HG02870 (cell line): ENCODE results near the gene OR6C6.
"Not testable (repeated sequence)": the region's sequence is repeated elsewhere in the genome, so short reads cannot be mapped to it uniquely, and the experiment has no call there.

ENCODE experiments used
- ATAC-seq: cut with Tn5 transposase; IDR thresholded peaks from one replicate; pipeline ENCODE4 v1.9.1; 2021; ENCODE audit warnings: mild to moderate bottlenecking, moderate library complexity; ENCODE audit not compliant: unreplicated experiment

The OR6C6 gene

GRCh38 chr12:55296469-55296868 lies at the start of gene OR6C6:
OR6C6 (minus strand) TSS chr12:55296569; CDS start chr12:55295232, 1,337 bp downstream.
- ATAC-seq, result no peak

- no peak for ATAC-seq
Observed at GRCh38 chr12:55336002-55336401, 39.6 kb upstream of the OR6C6 start.

- ATAC-seq, result no peak
Observed at GRCh38 chr12:55330446-55330845, 34.1 kb upstream of the OR6C6 start, which contains the start of gene OR6C3. OR6C3 (plus strand) TSS chr12:55330746; CDS start chr12:55331701, 955 bp downstream.

GRCh38 chr12:55325801-55326200 lies 29.4 kb upstream of the OR6C6 start:
- ATAC-seq, result not testable (repeated sequence)

- ATAC-seq, result no peak
Observed at GRCh38 chr12:55320201-55320600, 23.8 kb upstream of the OR6C6 start.

GRCh38 chr12:55314043-55314442 lies 17.7 kb upstream of the OR6C6 start, which contains the start of gene OR6C1:
OR6C1 (plus strand) TSS chr12:55314343; CDS start chr12:55320600, 6,257 bp downstream.
- ATAC-seq, result no peak

- ATAC-seq, result no peak
Observed at GRCh38 chr12:55289999-55290398, 6.4 kb downstream of the OR6C6 start.

- no peak for ATAC-seq
Observed at GRCh38 chr12:55280991-55281390, 15.4 kb downstream of the OR6C6 start.

GRCh38 chr12:55258303-55258702 lies 38.1 kb downstream of the OR6C6 start:
- no peak for ATAC-seq

GRCh38 chr12:55256831-55257230 lies 39.5 kb downstream of the OR6C6 start:
- ATAC-seq, result no peak

GRCh38 chr12:55253281-55253680 lies 43.1 kb downstream of the OR6C6 start:
- ATAC-seq, result no peak

- no peak for ATAC-seq
Observed at GRCh38 chr12:55250944-55251343, 45.4 kb downstream of the OR6C6 start.

- ATAC-seq, result no peak
Observed at GRCh38 chr12:55246159-55246558, 50.2 kb downstream of the OR6C6 start.

GRCh38 chr12:55244309-55244708 lies 52.1 kb downstream of the OR6C6 start, which contains the start of gene OR6C74:
OR6C74 (plus strand) TSS chr12:55244609; CDS start chr12:55247288, 2,679 bp downstream.
- no peak for ATAC-seq
